HEK293T (cell line): ENCODE results near the gene TAOK2.
"Not testable (repeated sequence)": the region's sequence is repeated elsewhere in the genome, so short reads cannot be mapped to it uniquely, and the experiment has no call there.

Experiments
- CTCF ChIA-PET: fragments of 350-600 bp; formaldehyde crosslinking; extraction: SDS; loops from one replicate; lab custom pipeline; 2021; ENCODE audit warnings: antibody characterized with exemption, inconsistent platforms; lab: Yijun Ruan, JAX
- POLR2A ChIA-PET: fragments of 350-600 bp; formaldehyde crosslinking; extraction: SDS; loops from one replicate; lab custom pipeline; 2020; ENCODE audit warnings: antibody characterized with exemption, inconsistent platforms; lab: Yijun Ruan, JAX
- DNase-seq: peaks from one replicate; pipeline ENCODE4 v3.0.0; 2012; ENCODE audit warnings: mixed read lengths; ENCODE audit errors: extremely low spot score
- ARNT ChIP-seq: fragments of 450-650 bp; IDR thresholded peaks from 2 replicates; pipeline ENCODE4 v1.6.1; 2017; ENCODE audit warnings: mild to moderate bottlenecking
- BHLHE40 ChIP-seq: fragments of 450-650 bp; IDR thresholded peaks from 2 replicates; pipeline ENCODE4 v1.6.1; 2016; ENCODE audit warnings: mild to moderate bottlenecking, moderate library complexity, borderline replicate concordance
- CTBP1 ChIP-seq: fragments of 450-650 bp; IDR thresholded peaks from 2 replicates; pipeline ENCODE4 v1.6.1; 2016; ENCODE audit warnings: borderline replicate concordance
- ELF4 ChIP-seq: fragments of 450-650 bp; IDR thresholded peaks from 2 replicates; pipeline ENCODE4 v1.6.1; 2017; ENCODE audit warnings: antibody characterized with exemption
- FOXA1 ChIP-seq: fragments of 450-650 bp; IDR thresholded peaks from 2 replicates; pipeline ENCODE4 v1.6.1; 2016; ENCODE audit warnings: mild to moderate bottlenecking
- FOXK2 ChIP-seq: fragments of 450-650 bp; IDR thresholded peaks from 2 replicates; pipeline ENCODE4 v1.6.1; 2016; ENCODE audit warnings: mild to moderate bottlenecking
- FOXM1 ChIP-seq: fragments of 450-650 bp; IDR thresholded peaks from 2 replicates; pipeline ENCODE4 v1.6.1; 2017; ENCODE audit warnings: mild to moderate bottlenecking, borderline replicate concordance
- HDGF ChIP-seq: fragments of 450-650 bp; IDR thresholded peaks from 2 replicates; pipeline ENCODE4 v1.6.1; 2017; ENCODE audit warnings: antibody characterized with exemption, borderline replicate concordance
- L3MBTL2 ChIP-seq: fragments of 450-650 bp; conservative IDR thresholded peaks from 2 replicates; pipeline ENCODE4 v1.6.1; 2016; ENCODE audit warnings: mild to moderate bottlenecking
- LEF1 ChIP-seq: fragments of 450-650 bp; IDR thresholded peaks from 2 replicates; pipeline ENCODE4 v1.6.1; 2017; ENCODE audit warnings: mild to moderate bottlenecking, borderline replicate concordance
- NFRKB ChIP-seq: fragments of 450-650 bp; IDR thresholded peaks from 2 replicates; pipeline ENCODE4 v1.6.1; 2016; ENCODE audit warnings: mild to moderate bottlenecking, moderate library complexity
- PKNOX1 ChIP-seq: fragments of 450-650 bp; IDR thresholded peaks from 2 replicates; pipeline ENCODE4 v1.6.1; 2016
- SUZ12 ChIP-seq: fragments of 450-650 bp; IDR thresholded peaks from 2 replicates; pipeline ENCODE4 v1.6.1; 2016; ENCODE audit warnings: mild to moderate bottlenecking
- TARDBP ChIP-seq: fragments of 450-650 bp; IDR thresholded peaks from 2 replicates; pipeline ENCODE4 v1.6.1; 2016
- ZNF384 ChIP-seq: fragments of 450-650 bp; IDR thresholded peaks from 2 replicates; pipeline ENCODE4 v1.6.1; 2016

Gene TAOK2

DNA sequence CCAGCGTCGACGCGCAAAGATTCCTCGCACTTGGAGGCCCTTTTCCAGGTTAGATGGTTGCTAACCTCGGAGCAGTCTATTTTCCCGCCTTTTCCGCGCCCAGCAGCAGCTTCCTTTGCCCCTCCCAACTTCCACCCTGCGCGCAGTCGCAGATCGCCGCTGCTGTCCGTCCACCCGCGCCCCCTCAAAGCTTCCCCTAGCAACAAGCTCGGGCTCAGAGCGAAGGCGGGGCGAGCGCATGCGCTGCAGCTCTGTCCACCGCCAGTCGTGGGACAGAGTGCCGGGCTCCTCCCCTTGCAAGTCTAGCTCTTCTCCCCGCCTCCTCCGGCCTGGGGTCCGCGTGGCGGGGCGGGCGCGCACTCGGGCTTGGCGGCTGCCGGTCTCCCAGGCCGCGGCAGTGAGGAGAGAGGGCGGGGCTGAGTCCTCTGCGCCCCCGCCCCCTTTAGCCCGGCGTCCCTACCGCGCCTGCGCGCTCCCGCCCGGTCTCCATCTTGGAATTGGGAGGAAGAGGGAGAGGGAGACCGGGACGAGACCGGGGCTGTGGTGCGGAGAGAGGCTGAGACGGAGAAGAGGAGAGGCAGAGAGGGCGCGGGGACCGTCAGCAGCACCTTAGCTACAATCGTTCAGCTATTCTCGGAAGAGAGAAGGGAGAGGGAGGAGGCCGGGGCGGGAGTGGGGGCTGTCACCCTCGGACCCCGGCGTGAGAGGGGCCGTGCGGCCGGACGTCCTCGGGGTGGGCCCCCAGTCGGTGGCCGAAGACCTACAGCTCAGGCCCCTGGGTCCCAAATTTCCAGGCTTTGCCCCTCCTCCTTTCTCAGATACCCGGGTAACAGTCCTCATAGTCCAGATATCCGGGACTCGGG is at the start of gene TAOK2:
Gene TAOK2 (plus strand): TSS at position 485 of the 863 bp plus-strand sequence. CDS start 3,905 bp downstream, outside the sequence.
- DNase-seq, result peak; percentile 100
- POLR2A ChIA-PET, result interaction anchor here (0.6 to 8.8 kb wide), 25 partner anchors 12 to 1025 kb away, joined by 3 to 102 read pairs (median 4); partner anchors contain the start of genes ALDOA, ASPHD1, CDIPT and HIRIP3
- peak; percentile 98; the same call in 1 of the 2 replicates for TF ChIP-seq HDGF
- no peak for TF ChIP-seq TARDBP
- TF ChIP-seq FOXA1, result no peak
- TF ChIP-seq L3MBTL2, result peak; percentile 100
- TF ChIP-seq LEF1, result no peak
- no peak for TF ChIP-seq FOXK2
- CTCF ChIA-PET, result interaction anchor here (0.6 to 3.0 kb wide), 6 partner anchors 12 to 125 kb away, joined by 3 to 14 read pairs (median 6); partner anchors contain the start of gene TMEM219

- POLR2A ChIA-PET, result interaction anchor here (1.0 to 5.0 kb wide), 26 partner anchors 9 to 119 kb away, joined by 3 to 76 read pairs (median 8); partner anchors contain the start of genes ASPHD1, CDIPT, HIRIP3 and INO80E
- DNase-seq, result no peak
- CTCF ChIA-PET, result interaction anchor here (1.0 to 1.8 kb wide), 4 partner anchors 11 to 108 kb away, joined by 3 to 5 read pairs (median 3); partner anchors contain the start of gene TMEM219
- TF ChIP-seq TARDBP (no peak), L3MBTL2 (peak; percentile 27)
Measured at GRCh38 chr16:29925105-29925756, 48.4 kb upstream of the TAOK2 start.

GRCh38 chr16:29925781-29926710 is 47.6 kb upstream of the TAOK2 start, which contains the start of gene KCTD13:
Gene KCTD13, minus strand, starts transcription at chr16:29926226. Its CDS starts 193 bp downstream, at chr16:29926033.
- DNase-seq, result peak; percentile 100

DNA sequence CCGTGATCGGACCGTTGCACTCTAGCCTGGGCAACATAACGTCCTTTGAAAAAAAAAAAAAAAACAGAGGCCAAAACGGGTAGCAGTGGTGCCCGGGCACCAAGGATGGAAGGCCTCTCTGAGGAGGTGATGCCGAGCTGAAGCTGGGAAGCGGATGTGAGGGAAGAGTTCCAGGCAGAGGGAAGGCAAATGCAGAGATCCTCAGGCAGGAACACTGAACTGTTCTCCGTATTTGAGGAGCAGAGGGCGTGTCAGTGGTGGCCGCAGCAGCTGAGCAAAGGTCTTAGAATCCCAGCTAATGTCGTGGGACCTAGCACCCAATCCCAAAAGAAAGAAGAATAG is 47.0 kb upstream of the TAOK2 start:
- CTCF ChIA-PET, result interaction anchor here (0.8 to 1.8 kb wide), 6 partner anchors 11 to 226 kb away, joined by 3 to 5 read pairs (median 3); no protein-coding TSS in a partner anchor
- peak; percentile 51 for DNase-seq
- TF ChIP-seq FOXM1 (no peak), FOXA1 (no peak), ZNF384 (peak; percentile 48; the same call in 1 of the 2 replicates), PKNOX1 (no peak), CTBP1 (no peak), TARDBP (no peak), BHLHE40 (no peak)
- POLR2A ChIA-PET, result interaction anchor here (0.8 to 5.0 kb wide), 31 partner anchors 9 to 165 kb away, joined by 3 to 76 read pairs (median 8); partner anchors contain the start of genes ASPHD1, CDIPT, HIRIP3 and INO80E

More at GRCh38 chr16:29925781-29926710, 47.6 kb upstream of the TAOK2 start, which contains the start of gene KCTD13:
- CTCF ChIA-PET, result interaction anchor here (0.6 to 1.8 kb wide), 7 partner anchors 10 to 226 kb away, joined by 3 to 5 read pairs (median 3); partner anchors contain the start of gene TMEM219
- TF ChIP-seq L3MBTL2 (peak; percentile 97), NFRKB (no peak), FOXA1 (no peak), ELF4 (peak; percentile 40)
- POLR2A ChIA-PET, result interaction anchor here (0.7 to 5.0 kb wide), 32 partner anchors 9 to 166 kb away, joined by 3 to 76 read pairs (median 8); partner anchors contain the start of genes ASPHD1, CDIPT, HIRIP3 and INO80E

- POLR2A ChIA-PET, result interaction anchor here (1.2 to 5.0 kb wide), 27 partner anchors 9 to 121 kb away, joined by 3 to 76 read pairs (median 8); partner anchors contain the start of genes ASPHD1, CDIPT, HIRIP3 and INO80E
- CTCF ChIA-PET, result interaction anchor here (1.1 to 2.1 kb wide), 4 partner anchors 11 to 110 kb away, joined by 3 to 5 read pairs (median 4); no protein-coding TSS in a partner anchor
- TF ChIP-seq HDGF (no peak), FOXA1 (no peak), LEF1 (no peak), ELF4 (no peak), FOXM1 (no peak), FOXK2 (no peak), ARNT (no peak), TARDBP (no peak), SUZ12 (no peak), L3MBTL2 (no peak), ZNF384 (no peak), PKNOX1 (no peak), CTBP1 (no peak)
Measured at GRCh38 chr16:29927070-29927905, 46.4 kb upstream of the TAOK2 start.

DNA sequence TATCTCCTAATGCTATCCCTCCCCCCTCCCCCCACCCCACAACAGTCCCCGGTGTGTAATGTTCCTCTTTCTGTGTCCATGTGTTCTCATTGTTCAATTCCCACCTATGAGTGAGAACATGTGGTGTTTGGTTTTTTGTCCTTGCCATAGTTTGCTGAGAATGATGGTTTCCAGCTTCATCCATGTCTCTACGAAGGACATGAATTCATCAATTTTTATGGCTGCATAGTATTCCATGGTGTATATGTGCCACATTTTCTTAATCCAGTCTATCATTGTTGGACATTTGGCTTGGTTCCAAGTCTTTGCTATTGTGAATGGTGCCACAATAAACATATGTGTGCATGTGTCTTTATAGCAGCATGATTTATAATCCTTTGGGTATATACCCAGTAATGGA is 41.9 kb upstream of the TAOK2 start:
- POLR2A ChIA-PET, CTCF ChIA-PET, DNase-seq: not testable (repeated sequence)

More at GRCh38 chr16:29927070-29927905, 46.4 kb upstream of the TAOK2 start:
- DNase-seq, result no peak
